Neural crest cell (in vitro differentiated cells): ENCODE results near the gene KCNIP1. TPM values are rescaled to one million over a fixed set of nuclear protein-coding genes. Genes with fewer than 3 reads are reported as not detected.

Experiments used
- DNase-seq: peaks from one replicate; pipeline ENCODE4 v3.0.0; 2021; ENCODE audit warnings: low read depth, mixed read lengths, low spot score
- H3K27ac Mint-ChIP-seq: one replicate; pipeline ENCODE4 v1.8.0; 2021; ENCODE audit warnings: mild to moderate bottlenecking, mixed read lengths; ENCODE audit not compliant: unreplicated experiment
- H3K27me3 Mint-ChIP-seq: 2 replicates; pipeline ENCODE4 v1.8.0; 2021; ENCODE audit warnings: low read depth, mild to moderate bottlenecking, mixed read lengths
- H3K36me3 Mint-ChIP-seq: 2 replicates; pipeline ENCODE4 v1.8.0; 2021; ENCODE audit warnings: low read depth, mild to moderate bottlenecking, mixed read lengths
- H3K4me1 Mint-ChIP-seq: 2 replicates; pipeline ENCODE4 v1.8.0; 2021; ENCODE audit warnings: mixed read lengths
- H3K4me3 Mint-ChIP-seq: one replicate; pipeline ENCODE4 v1.8.0; 2021; ENCODE audit warnings: mild to moderate bottlenecking, mixed read lengths
- H3K9me3 Mint-ChIP-seq: 2 replicates; pipeline ENCODE4 v1.8.0; 2021; ENCODE audit warnings: mixed read lengths
- CTCF ChIP-seq: fragments of 200-600 bp; sonication (generic); conservative IDR thresholded peaks from 2 replicates; pipeline ENCODE4 v1.5.0; 2021; ENCODE audit warnings: antibody characterized with exemption, mild to moderate bottlenecking
- total RNA-seq: library from RNA; stranded (reverse); gene quantifications from 2 replicates; pipeline ENCODE4 v1.2.1, GENCODE V29; 2021

The KCNIP1 gene
- total RNA-seq, 1 donor from 2014 or later, result 0.96 TPM

GRCh38 chr5:170641589-170642031, 137.8 kb downstream of the KCNIP1 start:
- H3K27ac Mint-ChIP-seq, result no peak overlapping the region
- peaks cover 4% of the 10 kb centered on the region for H3K27me3 Mint-ChIP-seq
- no peak for DNase-seq
- TF ChIP-seq CTCF, result no peak
- H3K4me1 Mint-ChIP-seq, result peaks cover 7% of the 10 kb centered on the region
- H3K9me3 Mint-ChIP-seq, result no peaks in the 10 kb centered on the region
- H3K4me3 Mint-ChIP-seq, result no peak overlapping the region
- no peaks in the 10 kb centered on the region for H3K36me3 Mint-ChIP-seq

- H3K27ac Mint-ChIP-seq, result no peak overlapping the region
- H3K4me1 Mint-ChIP-seq, result peaks cover 9% of the 10 kb centered on the region
- no peaks in the 10 kb centered on the region for H3K36me3 Mint-ChIP-seq
- H3K4me3 Mint-ChIP-seq, result no peak overlapping the region
- no peaks in the 10 kb centered on the region for H3K9me3 Mint-ChIP-seq
- no peak for TF ChIP-seq CTCF
- peaks cover 6% of the 10 kb centered on the region for H3K27me3 Mint-ChIP-seq
- DNase-seq, result no peak
These were observed 138.4 kb downstream of the KCNIP1 start for GRCh38 chr5:170642066-170642735.

- no peak for TF ChIP-seq CTCF
- Mint-ChIP-seq H3K4me1 (peaks cover 11% of the 10 kb centered on the region), H3K27me3 (peaks cover 7% of the 10 kb centered on the region), H3K27ac (no peak overlapping the region), H3K4me3 (no peak overlapping the region), H3K9me3 (no peaks in the 10 kb centered on the region), H3K36me3 (no peaks in the 10 kb centered on the region)
- DNase-seq, result no peak
These were observed 139.1 kb downstream of the KCNIP1 start for GRCh38 chr5:170642776-170643436.

GRCh38 chr5:170643591-170643990, 139.8 kb downstream of the KCNIP1 start:
- Mint-ChIP-seq H3K9me3 (peaks cover 2% of the 10 kb centered on the region), H3K27ac (no peak overlapping the region), H3K4me1 (peaks cover 9% of the 10 kb centered on the region), H3K27me3 (peaks cover 10% of the 10 kb centered on the region), H3K4me3 (no peak overlapping the region), H3K36me3 (no peaks in the 10 kb centered on the region)
- no peak for TF ChIP-seq CTCF
- no peak for DNase-seq

GRCh38 chr5:170644501-170644900, 140.7 kb downstream of the KCNIP1 start:
- Mint-ChIP-seq H3K4me3 (no peak overlapping the region), H3K27me3 (peaks cover 11% of the 10 kb centered on the region), H3K4me1 (peaks cover 5% of the 10 kb centered on the region), H3K36me3 (no peaks in the 10 kb centered on the region), H3K9me3 (peaks cover 2% of the 10 kb centered on the region), H3K27ac (no peak overlapping the region)
- no peak for DNase-seq
- no peak for TF ChIP-seq CTCF
